Frontal cortex (tissue), 4 donors: ENCODE results near the gene KRTAP5-1. TPM values are rescaled to one million over a fixed set of nuclear protein-coding genes. Genes with fewer than 3 reads are reported as not detected.

Experiments
- DNase-seq, 2 donors: peaks; one replicate each; pipeline ENCODE4 v3.0.0; 2012; ENCODE audit warnings: low spot score in 2 of 2
- FAIRE-seq: peaks from 2 replicates; lab custom pipeline; 2012; peaks lifted over from hg19 to GRCh38; lab: Jason Lieb, UNC
- total RNA-seq: library from RNA; depleted of rRNA; stranded (reverse); fragments of >200 nt; gene quantifications from one replicate; pipeline ENCODE4 v1.2.3, GENCODE V29; 2014
- donor health status: control.
- donor health status: control.
- donor health status: control.

KRTAP5-1 gene
- total RNA-seq, 1 donor from 2014 or later: not detected

DNA sequence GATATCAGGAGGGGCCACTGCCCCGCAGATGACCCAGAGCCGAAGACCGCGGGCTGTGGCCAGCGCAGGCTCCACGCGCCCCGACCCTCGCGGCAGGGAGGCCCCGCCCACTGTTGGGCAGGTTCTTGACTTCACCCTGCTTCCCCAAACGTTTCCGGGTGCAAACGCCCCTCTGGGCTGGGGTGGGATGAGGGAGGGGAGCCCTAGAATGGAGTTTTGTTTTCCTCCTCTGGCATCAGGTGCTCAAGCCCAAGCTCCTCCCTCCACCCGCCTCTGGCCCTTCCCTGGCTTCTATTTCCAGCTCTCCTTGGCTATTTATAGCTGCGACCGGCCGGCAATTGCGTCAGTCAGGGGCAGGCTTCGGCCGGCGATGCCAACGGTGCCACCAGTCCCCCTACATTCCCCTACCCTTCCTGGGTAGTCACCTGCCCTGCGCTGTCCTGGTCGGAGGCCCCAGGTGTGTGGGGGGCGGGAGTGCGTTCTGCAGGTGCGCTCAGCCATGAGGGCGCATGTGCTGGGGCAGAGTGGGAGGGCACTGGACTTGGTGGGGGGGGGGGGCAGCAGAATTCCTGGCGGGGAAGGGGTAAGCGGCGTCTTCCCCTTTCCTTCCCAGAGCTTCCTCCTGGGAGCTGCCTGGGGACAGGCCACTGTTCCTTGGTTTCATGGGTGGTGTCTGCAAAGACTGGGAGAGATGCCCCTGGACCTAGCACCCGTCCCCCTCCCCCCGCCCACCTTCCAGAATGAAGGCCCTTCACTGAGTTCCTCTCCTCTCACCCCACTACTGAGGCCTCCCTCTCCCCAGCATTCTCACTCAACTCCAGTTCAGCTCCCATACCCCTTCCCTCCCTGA, 36.6 kb downstream of the KRTAP5-1 start:
- FAIRE-seq (no peak), DNase-seq (peak; percentile 69 to 89)

DNA sequence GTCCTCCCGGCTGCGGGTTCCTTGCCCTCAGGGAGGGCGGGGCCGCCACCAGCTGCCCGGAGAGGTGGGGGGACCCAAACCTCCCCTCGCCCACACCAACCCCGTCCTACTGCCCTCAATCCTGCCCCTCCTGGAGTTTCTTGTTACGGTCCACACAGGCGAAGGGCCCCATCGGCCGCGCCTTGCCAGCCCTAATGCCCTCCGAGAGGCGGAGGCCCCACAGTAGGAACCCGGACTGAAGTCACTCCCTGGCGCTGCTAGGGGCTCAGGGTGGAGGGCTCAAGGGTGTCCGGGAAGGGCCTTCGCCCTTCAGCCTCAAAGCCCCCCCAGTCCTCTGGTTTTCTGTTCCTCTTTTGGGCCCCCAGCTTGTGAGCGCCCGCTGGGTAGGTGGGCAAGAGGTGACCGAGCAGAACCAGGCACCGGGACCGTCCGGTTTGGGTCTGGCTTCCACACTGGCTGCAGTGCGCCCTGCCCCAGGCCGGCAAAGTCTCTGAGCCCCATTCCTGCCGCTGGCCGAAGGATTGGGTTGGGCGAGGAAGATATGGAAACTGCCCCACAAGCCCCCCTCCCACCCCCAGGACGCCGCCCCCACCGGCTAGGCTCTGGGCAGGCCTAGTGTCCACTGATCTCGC, 37.5 kb downstream of the KRTAP5-1 start:
- DNase-seq (no peak), FAIRE-seq (no peak)

DNA sequence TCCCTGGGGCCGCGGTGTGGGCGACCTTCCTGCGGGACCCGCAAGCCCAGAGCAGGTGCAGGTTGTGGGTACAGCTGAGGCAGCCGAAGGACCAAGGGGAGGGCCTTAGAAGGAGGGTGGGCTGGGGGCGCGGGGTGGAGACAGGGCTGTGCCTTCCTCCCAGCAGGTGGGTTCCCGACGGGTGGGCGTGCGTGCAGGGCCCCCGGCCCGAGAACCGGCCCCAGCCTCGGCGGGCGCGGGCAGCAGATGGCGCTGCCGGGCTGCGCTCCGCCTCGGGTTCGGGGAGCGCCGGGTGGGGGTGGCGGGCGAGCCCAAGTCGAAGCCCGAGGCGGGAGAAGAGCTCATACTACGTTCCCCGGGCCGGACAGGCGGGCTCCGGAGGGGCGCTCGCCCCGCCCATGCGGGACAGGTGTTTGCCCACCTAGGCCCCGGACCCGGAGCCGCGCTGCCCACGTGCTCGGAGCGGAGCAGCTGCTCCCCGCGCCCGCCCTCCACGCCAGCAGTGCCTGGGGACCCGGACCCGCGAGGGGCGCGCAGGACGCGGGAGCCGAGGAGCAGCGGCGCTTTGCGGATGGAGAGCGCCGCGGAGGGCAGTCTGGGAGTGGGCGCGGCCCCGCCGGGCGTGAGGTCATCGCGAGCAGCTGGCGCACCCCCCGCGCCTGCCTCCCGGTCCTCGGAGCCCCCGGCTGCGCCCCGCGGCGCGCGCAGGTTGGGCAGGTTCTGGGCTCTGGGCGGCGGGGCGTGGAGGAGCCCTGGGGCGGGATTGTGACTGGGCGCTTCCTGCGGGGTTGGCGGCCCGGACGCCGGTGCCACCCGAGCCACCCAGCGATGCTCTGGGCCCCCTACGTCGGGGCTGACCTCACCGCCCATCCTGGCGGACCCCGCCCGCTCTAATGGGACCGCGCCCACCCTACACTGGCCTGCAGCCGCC, 38.3 kb downstream of the KRTAP5-1 start:
- FAIRE-seq (no peak), DNase-seq (peak; percentile 89 to 90)

DNA sequence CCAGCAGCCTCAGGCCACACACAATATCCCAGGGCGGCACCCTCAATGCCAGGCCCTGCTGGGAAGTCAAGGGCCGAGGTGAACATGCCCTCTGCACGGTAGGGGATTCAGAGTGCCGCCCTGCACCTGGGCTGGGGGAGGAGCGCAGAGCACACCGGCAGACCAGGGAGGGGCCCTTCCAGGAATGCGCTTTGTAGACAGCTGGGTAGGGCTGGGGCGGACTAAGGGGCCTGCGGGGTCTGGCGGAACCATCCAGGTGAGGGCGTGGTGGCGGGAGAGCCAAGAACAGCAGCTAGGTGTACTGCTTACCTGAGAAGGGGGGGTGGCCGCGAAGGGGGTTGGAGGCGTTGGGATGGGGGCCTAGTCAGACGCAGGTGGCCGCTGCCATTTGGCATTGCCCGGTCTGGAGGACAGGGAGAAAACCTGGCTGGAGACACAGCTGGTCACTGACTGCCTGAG, 39.0 kb downstream of the KRTAP5-1 start:
- no peak for FAIRE-seq
- DNase-seq: no peak

DNA sequence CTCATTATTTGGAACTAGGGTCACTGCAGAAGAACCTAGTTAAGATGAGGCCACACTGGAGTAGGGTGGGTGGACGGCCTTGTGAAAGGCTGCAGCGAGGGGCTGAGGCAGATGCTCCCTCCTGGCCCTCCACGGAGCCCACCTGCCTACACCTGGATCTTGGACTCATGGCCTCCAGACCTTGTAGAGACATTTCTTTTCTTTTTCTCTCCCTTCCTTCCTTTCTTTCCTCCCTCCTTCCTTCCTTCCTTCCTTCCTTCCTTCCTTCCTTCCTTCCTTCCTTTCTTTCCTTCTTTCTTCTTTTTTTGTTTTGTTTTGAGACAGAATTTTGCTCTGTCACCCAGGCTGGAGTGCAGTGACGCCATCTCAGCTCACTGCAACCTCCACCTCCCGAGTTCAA, 39.7 kb downstream of the KRTAP5-1 start:
- no peak for FAIRE-seq
- DNase-seq: no peak

DNA sequence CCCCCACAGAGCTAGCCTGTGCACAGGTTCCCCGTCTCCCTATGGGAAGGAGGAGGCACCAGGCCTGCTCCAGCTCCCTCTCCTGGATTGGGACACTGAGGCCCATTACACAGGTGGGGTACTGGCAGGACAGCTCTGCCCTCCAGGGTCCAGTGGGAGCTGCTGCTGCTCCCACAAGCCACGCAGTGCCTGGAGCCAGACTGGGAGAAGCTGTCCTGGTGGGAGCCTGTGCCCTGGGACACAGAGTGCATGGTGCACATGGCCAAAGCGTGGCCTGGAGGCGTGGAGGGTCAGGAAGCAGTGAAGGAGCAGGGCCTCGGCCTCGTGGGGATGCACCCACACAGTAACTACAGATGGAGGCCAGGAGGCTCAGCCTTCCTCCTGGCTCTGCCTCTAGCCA, 40.5 kb downstream of the KRTAP5-1 start:
- DNase-seq (no peak), FAIRE-seq (no peak)

DNA sequence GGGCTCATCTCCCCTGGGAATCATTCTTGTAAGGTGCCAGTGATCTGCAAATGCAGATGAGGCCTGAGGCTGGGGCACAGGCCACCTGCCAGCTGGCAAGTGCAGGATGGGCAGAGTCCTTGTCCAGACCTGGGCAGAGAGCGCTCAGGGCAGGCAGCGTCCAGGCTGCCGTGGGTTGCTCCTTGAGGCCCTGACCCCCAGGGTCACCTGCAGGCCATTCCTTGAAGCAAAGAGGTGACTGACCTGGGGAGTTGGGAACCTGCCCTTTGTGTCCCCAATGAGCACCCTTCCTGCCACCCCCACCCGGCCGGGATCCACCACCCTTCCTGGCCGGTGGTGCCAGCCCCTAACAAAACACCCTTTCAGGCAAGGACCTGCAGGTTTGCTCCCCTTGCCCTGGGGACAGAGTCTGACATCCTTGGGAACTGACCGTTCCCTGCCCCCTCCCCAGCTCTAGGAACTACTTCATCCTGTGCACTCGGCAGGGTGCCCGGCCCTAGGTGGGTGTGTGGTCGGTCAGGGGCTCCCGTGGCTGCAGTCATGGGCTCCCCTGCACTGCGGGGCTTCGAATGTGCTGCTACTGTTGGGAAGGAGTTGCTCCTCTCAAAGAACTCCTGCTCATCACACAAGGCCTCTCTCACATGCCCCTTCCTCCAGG, 41.3 kb downstream of the KRTAP5-1 start:
- no peak for FAIRE-seq
- no peak for DNase-seq

DNA sequence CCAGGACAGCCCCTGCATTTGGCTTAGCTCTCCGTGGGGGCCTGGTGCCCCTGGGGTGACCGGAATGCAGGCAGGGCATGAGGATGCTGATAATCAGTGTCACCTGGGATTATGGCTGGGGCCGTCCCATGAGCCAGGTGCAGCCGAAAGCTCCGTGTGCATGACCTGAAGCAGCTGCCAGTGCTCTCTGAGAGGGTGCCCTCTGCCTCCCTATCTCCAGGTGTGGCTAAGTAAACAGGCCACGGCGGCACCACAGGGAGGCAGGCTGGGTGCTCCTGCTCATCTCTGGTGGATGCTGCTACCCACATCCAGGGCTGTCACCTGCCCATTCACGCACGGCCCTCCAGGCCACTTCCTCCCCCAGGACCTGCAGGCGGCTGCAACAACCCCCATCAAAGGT, 42.8 kb downstream of the KRTAP5-1 start:
- DNase-seq (no peak), FAIRE-seq (no peak)

DNA sequence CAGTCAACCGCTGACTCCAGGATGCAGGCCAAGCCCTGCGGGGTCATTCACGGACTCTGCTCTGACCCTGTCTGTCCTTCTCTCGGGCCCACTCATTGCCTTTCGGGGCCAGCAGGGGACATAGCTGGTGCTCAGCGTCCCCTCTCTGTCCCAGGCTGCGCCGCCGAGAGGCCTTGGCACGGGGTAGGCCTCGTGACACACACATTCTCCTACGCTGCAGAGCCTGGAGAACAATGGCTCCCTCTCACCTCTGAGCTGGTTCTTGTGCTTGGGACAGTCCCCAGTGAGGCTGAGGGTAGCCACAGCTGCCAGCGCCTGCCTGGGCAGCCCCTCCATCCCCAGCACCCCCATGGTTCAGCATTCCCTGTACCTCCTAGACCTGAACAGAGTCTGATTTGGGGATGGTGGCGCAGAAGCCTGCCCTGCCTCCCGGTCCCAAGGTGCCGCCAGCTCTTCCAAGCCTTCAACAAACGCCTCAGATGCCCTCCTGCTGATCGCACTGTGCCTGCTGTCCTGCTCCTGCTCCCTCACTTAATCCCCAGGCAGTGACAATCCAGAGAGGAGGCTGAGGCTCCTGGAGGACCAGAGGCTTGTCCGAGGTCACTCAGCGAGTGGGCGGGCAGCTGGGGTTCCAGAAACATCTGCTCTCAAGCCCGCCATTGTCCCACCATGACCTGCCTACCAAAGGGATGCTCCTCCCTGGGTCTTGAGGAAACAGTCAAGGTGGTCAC, 43.4 kb downstream of the KRTAP5-1 start:
- peak; percentile 59 to 72 for DNase-seq
- FAIRE-seq: no peak

DNA sequence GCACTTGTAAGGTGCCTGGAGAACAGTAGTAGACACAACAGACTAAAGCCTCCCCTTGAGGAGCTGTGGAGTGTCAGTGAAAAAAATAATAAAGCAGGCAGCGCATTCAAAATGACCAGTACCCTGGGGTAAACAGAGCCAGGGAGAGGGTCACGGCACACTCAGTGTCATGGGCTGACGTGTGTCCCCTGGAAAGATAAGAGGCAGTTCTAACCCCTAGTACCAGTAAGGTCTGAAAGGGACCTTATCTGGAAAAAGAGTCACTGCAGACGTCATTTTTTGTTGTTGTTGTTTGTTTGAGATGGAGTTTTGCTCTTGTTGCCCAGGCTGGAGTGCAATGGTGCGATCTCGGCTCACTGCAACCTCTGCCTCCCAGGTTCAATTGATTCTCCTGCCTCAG, 45.0 kb downstream of the KRTAP5-1 start:
- DNase-seq: no peak
- no peak for FAIRE-seq

DNA sequence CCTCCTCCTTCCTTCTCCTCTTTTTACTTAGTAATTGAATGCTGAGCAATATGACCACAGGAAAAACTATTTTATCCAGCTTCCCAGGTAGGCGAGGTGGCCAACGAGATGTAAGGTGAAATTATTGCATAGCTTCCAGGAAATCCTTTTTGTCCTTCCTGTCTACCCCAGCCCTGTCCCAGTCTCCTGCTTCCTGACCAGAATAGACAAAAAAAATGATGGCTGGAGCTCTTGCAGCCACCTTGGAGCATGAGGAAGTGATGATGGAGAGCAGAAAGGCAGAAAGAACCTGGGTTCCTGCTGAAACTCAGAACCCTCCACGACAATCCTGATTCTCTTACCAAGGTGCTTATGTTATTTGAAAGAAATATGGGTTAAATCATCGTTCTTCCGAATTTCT, 46.9 kb downstream of the KRTAP5-1 start:
- FAIRE-seq (no peak), DNase-seq (no peak)

DNA sequence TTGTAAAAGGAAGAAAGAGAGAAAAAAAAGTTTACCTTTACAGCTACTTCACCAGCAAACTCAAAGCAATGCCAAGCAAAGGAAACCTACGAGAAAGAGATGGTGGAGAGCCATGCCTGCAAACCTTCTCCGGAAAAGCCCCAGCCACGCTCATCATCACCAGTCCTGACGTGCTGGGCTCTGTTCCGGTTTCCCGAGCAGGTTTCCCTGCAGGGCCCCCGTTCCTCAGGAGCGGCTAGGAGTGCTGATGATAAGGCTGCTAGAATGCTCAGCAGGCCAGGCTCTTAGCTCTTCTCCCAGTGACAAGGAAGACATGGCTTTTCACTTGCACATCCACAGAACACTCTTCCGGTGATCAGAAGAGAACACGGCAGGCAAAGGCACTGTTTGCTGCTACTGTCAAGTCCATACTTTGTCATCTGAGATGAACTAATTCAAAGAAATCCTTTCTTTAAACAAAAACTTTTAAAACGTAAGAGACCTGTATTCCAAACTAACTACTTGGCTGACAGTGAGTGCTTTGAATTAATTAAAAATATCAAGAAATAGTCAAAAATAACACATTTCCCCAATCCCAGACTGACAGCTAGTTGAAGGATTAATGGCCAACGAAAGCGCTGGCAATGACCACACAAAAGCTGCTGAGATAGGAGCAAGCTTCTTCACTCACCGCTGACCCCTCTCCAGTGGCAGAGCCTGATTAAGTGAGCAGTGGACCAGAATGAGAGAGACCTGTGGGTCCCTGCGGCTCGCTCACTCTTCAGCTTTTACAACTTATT, 48.8 kb downstream of the KRTAP5-1 start:
- DNase-seq: no peak
- no peak for FAIRE-seq

DNA sequence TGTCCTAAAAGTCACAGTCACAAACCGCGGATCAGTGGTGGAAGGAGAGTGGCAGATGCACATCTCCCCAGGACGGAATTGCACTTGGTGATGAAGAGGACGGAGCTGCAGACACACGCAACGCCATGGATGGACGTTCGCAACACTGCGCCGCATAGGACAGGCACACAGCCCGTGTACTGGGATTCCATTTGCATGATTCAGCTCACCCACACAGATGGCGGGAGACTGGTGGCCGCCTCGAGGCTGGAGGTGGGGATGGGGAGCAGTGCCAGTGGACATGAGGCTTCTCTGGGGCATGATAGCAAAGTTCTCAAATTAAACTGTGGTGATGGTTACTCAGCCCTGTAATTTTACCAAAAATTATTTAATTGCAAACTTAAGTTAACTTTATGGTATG, 50.4 kb downstream of the KRTAP5-1 start:
- DNase-seq (no peak), FAIRE-seq (no peak)

Other genes with a start within 250 kb of the KRTAP5-1 start
- 35.9 TPM for gene BRSK2, start 195.3 kb downstream of the KRTAP5-1 start, total RNA-seq
- gene MOB2, start 98.5 kb downstream of the KRTAP5-1 start, total RNA-seq: 15.1 TPM
- 4.1 TPM for gene DUSP8, start 13.0 kb downstream of the KRTAP5-1 start, total RNA-seq
- not detected for gene KRTAP5-2, start 13.0 kb upstream of the KRTAP5-1 start, total RNA-seq
- not detected for gene KRTAP5-3, start 23.2 kb upstream of the KRTAP5-1 start, total RNA-seq
- not detected for gene KRTAP5-4, start 36.9 kb upstream of the KRTAP5-1 start, total RNA-seq
- not detected for gene KRTAP5-5, start 44.5 kb upstream of the KRTAP5-1 start, total RNA-seq
- gene KRTAP5-6, start 111.9 kb upstream of the KRTAP5-1 start, total RNA-seq: not detected
- gene IFITM10, start 165.3 kb upstream of the KRTAP5-1 start, total RNA-seq: 0.41 TPM
- 22.0 TPM for gene CTSD, start 178.6 kb upstream of the KRTAP5-1 start, total RNA-seq
- gene SYT8, start 249.7 kb upstream of the KRTAP5-1 start, total RNA-seq: not detected